ENCODE results near the gene SRP72. TPM values are rescaled to one million over a fixed set of nuclear protein-coding genes. Genes with fewer than 3 reads are reported as not detected.
A peak's percentile ranks its signal among the peaks of the same experiment; 100 is the strongest.

The SRP72 gene
- total RNA-seq, 1 experiment from 2014 or later, result 41.2 TPM

DNA sequence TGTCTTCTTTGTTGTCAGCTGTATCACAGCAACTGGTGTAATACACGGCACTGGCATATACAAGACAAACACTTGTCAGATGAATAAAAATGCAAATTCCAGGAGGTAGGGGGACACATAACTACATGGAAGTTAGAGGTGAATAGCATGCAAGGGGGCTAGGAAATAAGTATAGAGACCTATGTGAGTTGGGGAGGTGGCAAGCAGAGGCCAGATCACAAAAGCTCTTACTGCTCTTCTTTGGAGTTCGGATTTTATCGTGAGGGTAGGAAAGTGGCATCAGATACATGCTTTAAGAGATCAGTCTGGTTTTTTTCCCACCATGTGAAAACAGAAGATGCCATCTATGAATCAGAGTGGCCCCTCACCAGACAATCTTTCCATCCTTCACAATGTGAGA lies 2.8 kb upstream of the SRP72 start:
- DNase-seq (ENCODE audit: low read depth), result no peak

- no peak for DNase-seq (ENCODE audit: low read depth)
These were observed 1.7 kb upstream of the SRP72 start for GRCh38 chr4:56465599-56466295.

DNA sequence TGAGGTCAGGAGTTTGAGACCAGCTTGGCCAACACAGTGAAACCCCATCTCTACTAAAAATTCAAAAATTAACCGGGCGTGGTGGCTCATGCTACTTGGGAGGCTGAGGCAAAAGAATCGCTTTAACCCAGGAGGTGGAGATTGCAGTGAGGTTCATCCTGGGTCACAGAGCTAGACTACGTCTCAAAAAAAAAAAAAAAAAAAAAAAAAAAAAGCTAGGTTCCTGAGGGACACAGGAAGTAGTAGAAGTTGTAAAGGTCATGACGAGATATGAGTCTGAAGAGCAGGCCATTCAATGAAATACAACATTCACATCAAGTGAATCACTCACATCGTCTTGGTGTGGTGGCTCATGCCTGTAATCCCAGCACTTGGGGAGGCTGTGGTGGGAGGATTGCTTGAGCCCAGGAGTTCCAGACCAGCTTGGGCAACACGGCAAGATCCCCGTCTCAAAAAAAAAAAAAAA lies 1.1 kb upstream of the SRP72 start:
- peak; percentile 59 for DNase-seq (ENCODE audit: low read depth)

DNA sequence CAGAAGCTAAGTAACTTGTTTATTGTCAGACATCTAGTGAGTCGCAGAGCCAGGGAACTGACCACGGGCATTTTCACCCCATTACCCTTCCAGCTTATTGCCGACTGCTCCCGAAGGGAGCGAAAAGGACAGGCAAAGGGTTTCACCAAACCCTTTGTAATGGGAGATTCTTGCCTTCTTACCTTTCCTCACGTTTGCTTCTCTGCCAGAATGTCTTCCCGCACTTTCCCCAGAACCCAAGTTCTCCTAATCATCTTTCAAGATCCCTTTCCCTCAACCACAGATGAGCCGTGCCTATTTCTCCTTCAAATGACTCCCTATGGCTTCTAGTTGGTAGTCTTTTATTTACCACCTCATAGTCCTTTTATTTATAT lies 520 bp upstream of the SRP72 start:
- DNase-seq (ENCODE audit: low read depth), result no peak

- peak; percentile 17 for DNase-seq (ENCODE audit: low read depth)
These were observed 643 bp downstream of the SRP72 start for GRCh38 chr4:56468097-56468422.

DNA sequence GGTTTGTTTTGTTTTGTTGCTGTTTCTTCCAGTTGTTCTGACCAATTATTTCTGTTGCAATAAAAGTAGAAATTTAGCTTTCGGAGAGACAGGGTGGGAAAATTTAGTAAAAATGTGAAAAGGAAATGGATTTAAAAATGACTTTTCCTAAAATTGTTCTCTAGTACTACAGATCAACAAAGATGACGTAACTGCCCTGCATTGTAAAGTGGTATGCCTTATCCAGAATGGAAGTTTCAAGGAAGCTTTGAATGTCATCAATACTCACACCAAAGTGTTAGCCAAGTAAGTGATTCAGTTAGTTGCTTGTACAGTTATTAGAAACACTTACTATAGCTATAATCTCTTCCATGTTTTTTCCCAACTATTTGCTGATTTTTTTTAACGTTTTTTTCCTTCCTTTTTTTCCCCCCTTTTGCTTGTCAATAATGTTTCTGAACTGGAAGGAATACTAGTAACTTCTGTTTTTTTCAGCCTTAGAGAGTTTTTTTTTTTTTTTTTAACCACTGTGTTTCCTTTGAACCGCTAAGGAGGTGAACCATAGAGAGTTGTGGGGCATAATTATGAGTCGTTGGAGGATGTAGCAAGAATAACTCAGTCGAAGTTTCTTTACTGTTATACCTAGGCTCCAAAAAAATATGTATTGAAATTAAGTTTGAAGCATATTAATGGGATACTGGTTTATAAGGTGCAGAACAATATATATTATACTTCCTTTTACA lies 2.2 kb downstream of the SRP72 start:
- DNase-seq (ENCODE audit: low read depth), result no peak

GRCh38 chr4:56475917-56476316 lies 8.5 kb downstream of the SRP72 start:
- no peak for DNase-seq (ENCODE audit: low read depth)

- no peak for DNase-seq (ENCODE audit: low read depth)
These were observed 9.8 kb downstream of the SRP72 start for GRCh38 chr4:56477192-56477702.

DNA sequence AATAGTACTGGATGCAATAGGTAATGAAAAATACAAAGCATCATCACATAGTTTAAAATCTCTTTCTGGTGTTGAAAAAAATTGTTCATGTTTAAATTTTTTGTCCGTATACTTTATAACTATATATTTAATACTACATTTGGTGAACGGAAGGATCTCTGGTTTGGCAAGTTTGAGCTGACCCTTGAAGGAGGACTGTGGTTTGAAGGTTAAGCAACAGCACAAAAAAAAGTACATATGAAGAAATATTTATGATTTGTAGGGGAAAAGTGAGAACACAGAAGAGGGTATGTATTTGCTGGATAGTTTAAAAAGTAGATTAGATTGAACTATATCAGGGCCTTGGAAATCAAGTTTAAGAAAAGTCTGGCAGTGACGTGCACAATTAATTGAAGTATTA lies 13.3 kb downstream of the SRP72 start:
- no peak for DNase-seq (ENCODE audit: low read depth)

DNA sequence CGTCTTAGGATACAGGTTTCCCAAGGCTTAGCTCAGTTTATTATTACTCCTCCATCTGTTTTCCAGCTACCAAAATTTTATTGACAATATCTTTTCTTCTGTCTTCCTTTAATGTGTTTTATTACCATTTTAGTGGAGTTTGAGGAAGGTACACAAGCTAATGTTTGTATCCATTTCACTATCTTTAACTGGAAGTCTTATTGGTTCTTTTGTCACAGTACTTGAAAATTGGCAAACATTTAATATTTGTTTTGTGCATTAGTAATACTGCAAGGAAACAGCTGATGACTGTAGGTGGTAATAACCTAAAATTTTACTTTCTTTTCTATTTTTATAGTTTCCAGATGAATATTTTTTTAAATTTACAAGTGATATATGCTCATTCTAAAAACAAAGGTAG lies 28.8 kb downstream of the SRP72 start:
- no peak for DNase-seq (ENCODE audit: low read depth)

GRCh38 chr4:56505269-56506130 lies 38.1 kb downstream of the SRP72 start, which contains the start of gene ARL9:
ARL9 (plus strand) TSS chr4:56505791; CDS start chr4:56505863, 72 bp downstream.
- peak; percentile 41 for DNase-seq (ENCODE audit: low read depth)

DNA sequence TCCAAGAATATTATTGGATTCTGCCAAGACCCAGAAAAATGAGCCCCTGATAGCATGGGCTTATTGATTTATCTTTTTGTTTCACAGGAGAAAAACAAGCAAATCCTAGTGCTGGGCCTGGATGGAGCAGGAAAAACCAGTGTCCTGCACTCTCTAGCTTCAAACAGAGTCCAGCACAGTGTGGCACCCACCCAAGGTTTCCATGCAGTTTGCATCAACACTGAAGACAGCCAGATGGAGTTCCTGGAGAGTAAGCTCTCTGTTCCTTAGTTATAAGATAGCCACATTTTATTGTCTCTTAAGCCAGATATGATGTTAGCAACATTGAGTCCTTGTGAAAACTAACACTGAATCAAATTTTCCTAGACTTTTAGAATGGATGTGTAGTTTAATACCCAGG lies 43.7 kb downstream of the SRP72 start:
- DNase-seq (ENCODE audit: low read depth), result no peak

GRCh38 chr4:56512166-56512565 lies 44.7 kb downstream of the SRP72 start:
- no peak for DNase-seq (ENCODE audit: low read depth)

GRCh38 chr4:56513517-56513916 lies 46.1 kb downstream of the SRP72 start:
- DNase-seq (ENCODE audit: low read depth), result no peak

GRCh38 chr4:56530269-56531148 lies 63.1 kb downstream of the SRP72 start:
- peak; percentile 76 for DNase-seq (ENCODE audit: low read depth)

- DNase-seq (ENCODE audit: low read depth), result no peak
These were observed 63.8 kb downstream of the SRP72 start for GRCh38 chr4:56531149-56531770.

GRCh38 chr4:56531823-56532222 lies 64.4 kb downstream of the SRP72 start:
- no peak for DNase-seq (ENCODE audit: low read depth)

DNA sequence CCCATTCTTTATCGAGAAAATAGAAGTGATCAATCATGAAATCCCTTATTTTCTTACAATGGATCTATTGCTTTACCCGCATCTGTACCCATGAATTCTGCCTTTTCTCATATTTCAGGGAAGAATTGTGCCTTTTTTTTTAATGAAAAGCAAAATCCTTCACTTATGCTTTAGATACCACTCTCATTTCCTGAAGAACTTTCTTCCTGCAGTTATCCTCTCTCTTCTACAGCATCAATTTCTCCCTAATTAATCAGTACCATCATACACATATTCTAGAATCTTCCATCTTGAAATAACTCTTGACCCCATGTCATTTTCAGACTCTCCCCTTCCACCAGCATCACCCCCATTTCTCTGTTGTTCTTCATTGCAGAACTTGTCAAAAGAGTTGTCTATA lies 64.8 kb downstream of the SRP72 start:
- DNase-seq (ENCODE audit: low read depth), result no peak

DNA sequence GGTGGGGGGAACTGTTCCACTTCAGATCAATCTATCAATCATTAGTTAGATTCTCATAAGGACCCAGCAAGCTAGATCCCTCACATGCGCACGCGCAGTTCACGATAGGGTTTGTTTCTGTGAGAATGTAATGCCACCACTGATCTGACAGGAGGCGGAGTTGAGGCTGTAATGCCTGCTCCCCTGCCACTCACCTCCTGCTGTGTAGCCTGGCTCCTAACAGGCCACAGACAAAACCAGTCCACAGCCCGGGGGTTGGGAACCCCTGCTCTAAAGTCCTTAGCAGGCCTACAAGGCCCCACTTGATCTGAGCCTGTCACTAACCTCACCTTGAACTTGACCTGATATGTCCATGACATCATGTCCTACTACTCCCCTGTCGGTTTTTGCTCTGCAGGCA lies 68.5 kb downstream of the SRP72 start:
- DNase-seq (ENCODE audit: low read depth), result no peak

- no peak for DNase-seq (ENCODE audit: low read depth)
These were observed 69.7 kb downstream of the SRP72 start for GRCh38 chr4:56537147-56537546.

GRCh38 chr4:56540826-56541225 lies 73.4 kb downstream of the SRP72 start:
- DNase-seq (ENCODE audit: low read depth), result no peak
